C4-2B (cell line): ENCODE measurements around the gene COL2A1.

Experiments
- ZFX ChIP-seq: fragments of 450-650 bp; IDR thresholded peaks from 2 replicates; pipeline ENCODE4 v1.6.1; 2017
- TF ChIP-seq, protein P1 (sequence below): fragments of 450-650 bp; conservative IDR thresholded peaks from 2 replicates; pipeline ENCODE4 v1.5.1; 2017; ENCODE audit warnings: mild to moderate bottlenecking

DNA sequence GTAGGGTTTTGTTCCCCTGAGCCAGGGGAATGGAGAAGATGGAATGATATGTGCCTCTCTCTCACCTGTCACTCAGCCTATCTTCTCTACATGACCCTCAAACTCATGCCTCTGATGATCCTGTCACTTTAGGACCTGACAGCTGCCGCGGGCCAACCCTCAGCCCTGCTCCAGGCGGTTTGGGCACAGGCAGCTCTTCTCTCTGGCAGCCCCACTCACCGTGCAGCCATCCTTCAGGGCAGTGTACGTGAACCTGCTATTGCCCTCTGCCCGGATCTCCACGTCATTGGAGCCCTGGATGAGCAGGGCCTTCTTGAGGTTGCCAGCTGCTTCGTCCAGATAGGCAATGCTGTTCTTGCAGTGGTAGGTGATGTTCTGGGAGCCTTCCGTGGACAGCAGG is 30.4 kb downstream of the COL2A1 start:
- TF ChIP-seq, protein P1, sequence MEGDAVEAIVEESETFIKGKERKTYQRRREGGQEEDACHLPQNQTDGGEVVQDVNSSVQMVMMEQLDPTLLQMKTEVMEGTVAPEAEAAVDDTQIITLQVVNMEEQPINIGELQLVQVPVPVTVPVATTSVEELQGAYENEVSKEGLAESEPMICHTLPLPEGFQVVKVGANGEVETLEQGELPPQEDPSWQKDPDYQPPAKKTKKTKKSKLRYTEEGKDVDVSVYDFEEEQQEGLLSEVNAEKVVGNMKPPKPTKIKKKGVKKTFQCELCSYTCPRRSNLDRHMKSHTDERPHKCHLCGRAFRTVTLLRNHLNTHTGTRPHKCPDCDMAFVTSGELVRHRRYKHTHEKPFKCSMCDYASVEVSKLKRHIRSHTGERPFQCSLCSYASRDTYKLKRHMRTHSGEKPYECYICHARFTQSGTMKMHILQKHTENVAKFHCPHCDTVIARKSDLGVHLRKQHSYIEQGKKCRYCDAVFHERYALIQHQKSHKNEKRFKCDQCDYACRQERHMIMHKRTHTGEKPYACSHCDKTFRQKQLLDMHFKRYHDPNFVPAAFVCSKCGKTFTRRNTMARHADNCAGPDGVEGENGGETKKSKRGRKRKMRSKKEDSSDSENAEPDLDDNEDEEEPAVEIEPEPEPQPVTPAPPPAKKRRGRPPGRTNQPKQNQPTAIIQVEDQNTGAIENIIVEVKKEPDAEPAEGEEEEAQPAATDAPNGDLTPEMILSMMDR = no peak
- no peak for TF ChIP-seq ZFX
